Transverse colon (tissue), 4 donors: Measurements from ENCODE around the gene RAD51D.

Experiments used
- CTCF ChIP-seq, 5 experiments: fragments of 200-600 bp in 3 of 5; fragments of 450-650 bp in 2 of 5; sonication (generic) in 3 of 5; IDR thresholded peaks; 1 replicate in 2 of 5; 2 replicates in 3 of 5; pipeline ENCODE4 v1.5.1; 2016 to 2017; ENCODE audit warnings: antibody characterized with exemption in 5 of 5, inconsistent platforms in 3 of 5, mild to moderate bottlenecking in 2 of 5, moderate library complexity in 1 of 5
- POLR2AphosphoS5 ChIP-seq, 3 donors: sonication (generic); formaldehyde crosslinking; IDR thresholded peaks; one replicate each; pipeline ENCODE4 v1.6.1; 2016; ENCODE audit warnings: antibody characterized with exemption in 3 of 3

DNA sequence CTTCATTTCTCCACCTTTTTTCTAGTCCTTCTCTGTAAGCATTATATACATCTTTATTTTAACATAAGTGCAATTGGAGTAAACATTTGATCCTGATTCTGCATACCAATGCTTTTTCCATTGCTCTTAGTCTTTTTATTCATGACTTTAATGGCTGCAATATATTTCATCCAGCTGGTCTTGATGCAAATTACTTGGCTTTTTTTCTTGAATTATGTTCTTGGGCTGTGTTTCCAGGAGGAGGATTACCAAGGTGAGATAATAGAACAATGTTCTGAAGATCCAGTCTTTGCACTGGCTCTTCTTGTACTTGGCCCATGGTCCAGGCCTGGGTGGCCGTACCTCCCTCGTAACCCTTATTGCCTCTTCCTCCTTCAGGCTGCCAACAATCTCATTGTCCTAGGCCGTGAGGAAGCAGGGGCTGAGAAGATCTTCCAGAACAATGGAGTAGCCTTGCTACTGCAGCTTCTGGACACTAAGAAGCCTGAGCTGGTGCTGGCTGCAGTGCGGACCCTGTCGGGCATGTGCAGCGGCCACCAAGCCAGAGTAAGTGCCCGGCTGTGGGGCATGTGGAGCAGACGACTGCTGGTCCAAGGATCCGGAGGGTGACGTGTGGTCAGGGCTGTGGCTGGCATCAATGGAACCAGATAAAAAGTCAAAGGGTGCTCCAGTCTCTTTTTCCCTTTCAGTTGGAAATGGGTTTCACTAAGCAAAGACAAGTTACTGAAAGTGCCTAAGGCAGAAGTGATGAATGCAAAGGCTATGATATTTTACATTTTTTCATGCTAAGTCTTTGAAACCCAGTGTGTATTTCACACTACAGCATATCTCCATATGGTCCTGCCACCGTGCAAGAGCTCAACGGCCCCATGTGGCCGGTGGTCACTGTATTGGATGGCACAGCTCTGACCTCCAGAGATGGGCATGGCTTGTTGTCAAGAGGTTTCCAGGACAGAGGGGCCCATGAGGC, 34.8 kb upstream of the RAD51D start:
- TF ChIP-seq POLR2AphosphoS5 (IDR thresholded peaks at IDR 0.05), result no peak
- TF ChIP-seq CTCF (IDR thresholded peaks at IDR 0.05), result no peak
